CD4-positive, alpha-beta T cell treated with Interferon gamma for 1 hour (primary cell): Measurements from ENCODE around the gene C7.
"Not testable (repeated sequence)": the region's sequence is repeated elsewhere in the genome, so short reads cannot be mapped to it uniquely, and the experiment has no call there.

Source experiments
- DNase-seq: peaks from one replicate; pipeline ENCODE4 v3.0.0-alpha.2; 2020

The C7 gene

GRCh38 chr5:40909264-40909663 is at the start of gene C7:
Gene C7 (plus strand): TSS chr5:40909497. CDS start chr5:40909611, 114 bp downstream.
- DNase-seq = no peak

GRCh38 chr5:40860711-40861110 is 48.6 kb upstream of the C7 start:
- no peak for DNase-seq

GRCh38 chr5:40865004-40865403 is 44.3 kb upstream of the C7 start:
- DNase-seq = not testable (repeated sequence)

GRCh38 chr5:40866844-40867243 is 42.5 kb upstream of the C7 start:
- no peak for DNase-seq

GRCh38 chr5:40869384-40869783 is 39.9 kb upstream of the C7 start:
- no peak for DNase-seq

GRCh38 chr5:40871177-40871576 is 38.1 kb upstream of the C7 start:
- DNase-seq = no peak

- DNase-seq = not testable (repeated sequence)
These were observed 37.0 kb upstream of the C7 start for GRCh38 chr5:40872253-40872652.

- no peak for DNase-seq
These were observed 35.9 kb upstream of the C7 start for GRCh38 chr5:40873286-40873880.

GRCh38 chr5:40875958-40876357 is 33.3 kb upstream of the C7 start:
- DNase-seq = no peak

GRCh38 chr5:40877371-40877988 is 31.8 kb upstream of the C7 start:
- DNase-seq = no peak

GRCh38 chr5:40879163-40879942 is 29.9 kb upstream of the C7 start:
- DNase-seq = no peak

GRCh38 chr5:40882291-40882690 is 27.0 kb upstream of the C7 start:
- DNase-seq = no peak

GRCh38 chr5:40883051-40883450 is 26.2 kb upstream of the C7 start:
- DNase-seq = not testable (repeated sequence)

- not testable (repeated sequence) for DNase-seq
These were observed 13.6 kb upstream of the C7 start for GRCh38 chr5:40895440-40896425.

- no peak for DNase-seq
These were observed 4.9 kb upstream of the C7 start for GRCh38 chr5:40904205-40904993.

- no peak for DNase-seq
These were observed 4.3 kb upstream of the C7 start for GRCh38 chr5:40904994-40905306.

GRCh38 chr5:40906351-40906751 is 2.9 kb upstream of the C7 start:
- DNase-seq = no peak

GRCh38 chr5:40909723-40910122 is 426 bp downstream of the C7 start:
- DNase-seq = no peak

GRCh38 chr5:40911266-40911665 is 2.0 kb downstream of the C7 start:
- no peak for DNase-seq

GRCh38 chr5:40914835-40915234 is 5.5 kb downstream of the C7 start:
- no peak for DNase-seq

GRCh38 chr5:40915341-40915926 is 6.1 kb downstream of the C7 start:
- DNase-seq = no peak

- no peak for DNase-seq
These were observed 6.9 kb downstream of the C7 start for GRCh38 chr5:40916226-40916625.
